Inflammatory macrophage treated with lipopolysaccharide for 1 hour (primary cell): ENCODE results near the gene AOC2.

Experiments
- DNase-seq, 2 donors: peaks; one replicate each; pipeline ENCODE4 v3.0.0-alpha.2; 2020 to 2022

The AOC2 gene, protein sequence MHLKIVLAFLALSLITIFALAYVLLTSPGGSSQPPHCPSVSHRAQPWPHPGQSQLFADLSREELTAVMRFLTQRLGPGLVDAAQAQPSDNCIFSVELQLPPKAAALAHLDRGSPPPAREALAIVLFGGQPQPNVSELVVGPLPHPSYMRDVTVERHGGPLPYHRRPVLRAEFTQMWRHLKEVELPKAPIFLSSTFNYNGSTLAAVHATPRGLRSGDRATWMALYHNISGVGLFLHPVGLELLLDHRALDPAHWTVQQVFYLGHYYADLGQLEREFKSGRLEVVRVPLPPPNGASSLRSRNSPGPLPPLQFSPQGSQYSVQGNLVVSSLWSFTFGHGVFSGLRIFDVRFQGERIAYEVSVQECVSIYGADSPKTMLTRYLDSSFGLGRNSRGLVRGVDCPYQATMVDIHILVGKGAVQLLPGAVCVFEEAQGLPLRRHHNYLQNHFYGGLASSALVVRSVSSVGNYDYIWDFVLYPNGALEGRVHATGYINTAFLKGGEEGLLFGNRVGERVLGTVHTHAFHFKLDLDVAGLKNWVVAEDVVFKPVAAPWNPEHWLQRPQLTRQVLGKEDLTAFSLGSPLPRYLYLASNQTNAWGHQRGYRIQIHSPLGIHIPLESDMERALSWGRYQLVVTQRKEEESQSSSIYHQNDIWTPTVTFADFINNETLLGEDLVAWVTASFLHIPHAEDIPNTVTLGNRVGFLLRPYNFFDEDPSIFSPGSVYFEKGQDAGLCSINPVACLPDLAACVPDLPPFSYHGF

DNA sequence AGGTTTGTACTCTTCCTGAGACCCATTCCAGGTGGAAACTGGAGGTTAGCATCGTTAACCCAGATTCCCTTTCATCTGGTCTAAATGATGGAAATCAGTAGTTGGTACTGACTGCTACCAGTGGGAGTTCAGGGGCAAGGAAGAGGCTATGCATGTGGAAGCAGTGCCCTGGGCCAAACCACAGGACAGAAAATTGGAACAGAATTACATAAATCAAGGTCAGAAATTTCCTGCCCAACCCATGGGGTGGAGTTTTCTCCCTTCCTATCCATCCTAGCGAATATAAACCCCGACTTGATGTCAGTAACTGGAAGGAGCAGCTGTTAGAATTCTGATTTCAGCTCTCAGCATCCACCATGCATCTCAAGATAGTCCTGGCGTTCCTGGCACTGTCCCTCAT, at the start of gene AOC2:
TSS of gene AOC2 (plus strand) at position 310 of the 400 bp plus-strand sequence. CDS start at position 357, 47 bp downstream.
- DNase-seq, result no peak

DNA sequence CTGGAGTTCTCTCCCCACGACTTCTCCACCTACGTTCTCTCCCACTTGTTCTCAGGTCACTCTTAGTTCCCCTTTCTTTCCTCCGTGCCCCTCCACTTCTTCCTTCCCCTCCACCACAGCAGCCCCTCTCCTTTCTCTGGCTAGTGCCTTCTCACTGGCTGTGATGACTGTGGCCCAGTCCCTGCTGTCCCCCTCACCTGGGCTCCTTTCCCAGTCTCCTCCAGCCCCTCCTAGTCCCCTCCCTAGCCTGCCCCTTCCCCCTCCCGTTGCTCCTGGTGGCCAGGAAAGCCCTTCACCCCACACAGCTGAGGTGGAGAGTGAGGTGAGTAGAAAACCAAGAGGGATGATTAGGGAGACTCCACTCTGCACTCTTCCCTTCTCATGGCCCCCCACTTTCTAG, 49.3 kb upstream of the AOC2 start:
- DNase-seq, result no peak

DNA sequence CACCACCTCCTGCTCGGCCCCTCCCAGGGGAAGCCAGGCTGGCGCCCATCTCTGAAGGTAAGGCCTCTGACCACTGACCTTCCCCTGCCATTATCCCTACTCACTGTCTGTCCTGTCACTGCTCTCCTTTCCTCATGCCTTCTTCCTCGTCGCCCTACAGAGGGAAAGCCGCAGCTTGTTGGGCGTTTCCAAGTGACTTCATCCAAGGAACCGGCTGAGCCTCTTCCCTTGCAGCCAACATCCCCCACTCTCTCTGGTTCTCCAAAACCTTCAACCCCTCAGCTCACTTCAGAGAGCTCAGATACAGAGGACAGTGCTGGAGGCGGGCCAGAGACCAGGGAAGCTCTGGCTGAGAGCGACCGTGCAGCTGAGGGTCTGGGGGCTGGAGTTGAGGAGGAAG, 48.9 kb upstream of the AOC2 start:
- DNase-seq, result no peak

DNA sequence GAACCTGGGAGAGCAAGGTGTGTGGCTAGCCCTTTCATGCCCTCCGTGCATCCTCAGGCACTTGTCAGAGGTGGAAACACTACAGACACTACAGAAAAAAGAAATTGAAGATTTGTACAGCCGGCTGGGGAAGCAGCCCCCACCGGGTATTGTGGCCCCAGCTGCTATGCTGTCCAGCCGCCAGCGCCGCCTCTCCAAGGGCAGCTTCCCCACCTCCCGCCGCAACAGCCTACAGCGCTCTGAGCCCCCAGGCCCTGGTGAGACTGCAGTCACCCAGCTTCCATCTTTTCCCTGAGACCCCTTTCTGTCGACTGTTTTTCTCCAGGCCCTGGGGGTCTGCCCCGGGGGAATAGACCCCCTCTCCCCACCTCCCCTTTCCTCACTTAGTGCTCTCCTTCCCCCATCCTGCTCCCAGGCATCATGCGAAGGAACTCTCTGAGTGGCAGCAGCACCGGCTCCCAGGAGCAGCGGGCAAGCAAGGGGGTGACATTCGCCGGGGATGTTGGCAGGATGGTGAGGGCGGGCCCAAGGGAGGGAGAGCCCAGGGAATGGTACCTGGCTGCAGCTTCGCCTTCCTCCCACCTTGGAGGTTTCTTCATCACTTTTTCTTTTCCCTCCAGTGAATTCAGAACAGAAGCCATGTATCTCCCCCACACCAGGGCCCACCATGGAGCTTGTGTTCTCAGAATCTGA, 48.2 kb upstream of the AOC2 start:
- DNase-seq, result no peak

DNA sequence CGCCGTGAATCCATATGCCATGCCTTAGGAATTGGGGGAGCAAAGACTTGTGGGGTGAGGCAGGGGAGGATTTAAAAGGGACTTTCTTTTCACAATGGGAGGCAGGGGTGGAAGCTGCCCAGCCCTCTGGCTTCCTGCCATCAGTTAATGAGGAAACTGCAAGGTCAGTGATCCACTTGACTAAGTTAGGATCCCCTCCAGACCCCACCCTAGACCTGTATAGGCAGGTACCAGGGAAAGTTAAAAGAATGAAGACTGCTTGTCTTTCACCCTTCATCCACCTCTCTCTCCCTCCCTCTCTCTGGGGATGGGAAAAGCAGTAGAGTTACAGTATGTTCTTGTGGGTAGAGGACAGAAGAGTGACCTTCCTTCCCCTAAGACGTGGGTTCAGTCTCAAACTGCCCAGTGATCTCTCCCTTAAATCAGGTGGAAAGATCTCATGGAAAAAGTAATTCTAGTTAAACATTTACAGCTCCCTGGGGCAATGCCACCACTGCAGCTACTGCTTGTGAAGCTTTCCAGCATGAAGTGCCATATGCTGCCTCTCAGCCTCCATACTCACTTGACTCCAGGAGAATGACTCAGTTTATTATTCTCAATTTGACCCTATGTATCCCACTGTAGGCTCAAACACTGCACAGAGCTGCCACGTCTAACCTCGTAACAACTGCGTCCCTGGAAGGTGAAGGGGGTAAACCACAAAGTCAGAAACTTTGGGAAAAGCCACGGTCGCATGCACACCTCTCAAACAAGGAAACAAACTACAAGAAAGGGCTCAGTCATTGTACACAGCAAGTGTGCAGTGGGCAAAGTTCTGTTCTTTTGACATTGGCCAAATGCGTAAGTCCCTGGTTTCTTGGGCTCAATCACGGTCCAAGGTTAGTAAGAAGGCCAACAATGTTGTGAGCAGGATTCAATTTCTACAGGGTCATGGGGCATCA, 47.0 kb upstream of the AOC2 start:
- no peak for DNase-seq

DNA sequence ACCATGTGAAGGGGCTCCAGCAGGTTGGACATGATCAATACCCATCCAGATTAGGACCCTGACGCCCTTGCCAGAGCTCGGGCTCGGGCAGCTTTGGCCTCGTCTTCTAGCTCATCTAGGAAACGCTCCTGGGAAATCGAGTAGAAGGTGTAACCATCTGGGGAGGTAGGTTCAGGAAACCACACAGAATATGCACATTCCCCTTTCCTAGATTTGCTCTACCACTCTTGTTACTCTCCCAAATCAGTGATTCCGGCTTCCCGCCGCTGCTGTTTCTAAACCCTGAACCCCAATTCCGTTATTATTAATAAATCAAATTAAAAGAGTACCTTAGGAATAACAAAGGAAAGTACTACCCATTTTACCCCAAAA, 46.4 kb upstream of the AOC2 start:
- no peak for DNase-seq

DNA sequence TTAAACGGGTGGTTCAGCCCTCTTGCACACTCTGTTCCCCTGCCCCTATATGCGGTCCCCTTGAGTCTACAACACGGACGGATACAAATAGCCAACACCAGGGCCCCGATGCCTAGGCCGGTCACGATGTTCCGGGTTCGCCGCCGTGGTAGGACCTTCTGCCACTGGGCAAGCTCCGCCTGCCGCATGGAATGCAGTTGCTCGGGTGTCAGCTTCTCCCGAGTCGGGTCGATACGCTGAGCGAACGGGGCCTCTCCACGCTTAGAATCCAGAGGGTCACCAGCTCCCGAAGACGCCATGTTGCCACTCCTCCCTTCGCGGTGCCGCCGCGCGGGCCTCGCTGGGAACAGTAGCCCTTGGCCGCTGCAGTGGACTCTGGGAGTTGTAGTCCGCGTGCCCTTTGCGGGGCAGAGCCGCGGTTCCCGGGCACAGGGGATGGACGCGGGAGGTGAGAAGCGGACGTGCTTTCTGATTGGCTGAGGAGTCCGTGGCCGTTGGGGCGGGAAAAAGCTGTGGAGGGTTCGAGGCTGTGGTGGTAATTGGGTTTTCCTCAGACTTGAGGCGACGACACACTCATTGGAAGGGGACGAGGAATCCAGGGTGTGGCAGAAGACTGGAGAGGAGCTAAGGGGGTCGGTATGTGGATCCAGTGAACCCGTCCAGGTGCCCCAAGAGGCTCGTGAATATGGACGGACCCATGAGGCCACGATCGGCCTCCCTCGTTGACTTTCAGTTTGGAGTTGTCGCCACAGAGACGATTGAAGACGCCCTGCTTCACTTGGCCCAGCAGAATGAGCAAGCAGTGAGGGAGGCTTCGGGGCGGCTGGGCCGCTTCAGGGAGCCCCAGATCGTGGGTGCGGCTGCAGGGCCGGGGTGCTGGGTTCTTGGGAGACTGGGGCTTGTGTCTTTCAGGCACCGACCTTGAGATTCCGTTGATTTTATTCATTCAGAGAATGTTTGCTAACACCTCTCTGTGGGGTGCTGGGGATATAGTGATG, 45.7 kb upstream of the AOC2 start, which contains the start of the genes CNTD1 and COA3:
TSS of gene CNTD1 (plus strand) at position 479 of the 998 bp plus-strand sequence. CDS start at position 686, 207 bp downstream.
TSS of gene COA3 (minus strand) at position 322 of the 998 bp plus-strand sequence. CDS start at position 299, 23 bp downstream.
- peak; percentile 67 to 83 for DNase-seq

DNA sequence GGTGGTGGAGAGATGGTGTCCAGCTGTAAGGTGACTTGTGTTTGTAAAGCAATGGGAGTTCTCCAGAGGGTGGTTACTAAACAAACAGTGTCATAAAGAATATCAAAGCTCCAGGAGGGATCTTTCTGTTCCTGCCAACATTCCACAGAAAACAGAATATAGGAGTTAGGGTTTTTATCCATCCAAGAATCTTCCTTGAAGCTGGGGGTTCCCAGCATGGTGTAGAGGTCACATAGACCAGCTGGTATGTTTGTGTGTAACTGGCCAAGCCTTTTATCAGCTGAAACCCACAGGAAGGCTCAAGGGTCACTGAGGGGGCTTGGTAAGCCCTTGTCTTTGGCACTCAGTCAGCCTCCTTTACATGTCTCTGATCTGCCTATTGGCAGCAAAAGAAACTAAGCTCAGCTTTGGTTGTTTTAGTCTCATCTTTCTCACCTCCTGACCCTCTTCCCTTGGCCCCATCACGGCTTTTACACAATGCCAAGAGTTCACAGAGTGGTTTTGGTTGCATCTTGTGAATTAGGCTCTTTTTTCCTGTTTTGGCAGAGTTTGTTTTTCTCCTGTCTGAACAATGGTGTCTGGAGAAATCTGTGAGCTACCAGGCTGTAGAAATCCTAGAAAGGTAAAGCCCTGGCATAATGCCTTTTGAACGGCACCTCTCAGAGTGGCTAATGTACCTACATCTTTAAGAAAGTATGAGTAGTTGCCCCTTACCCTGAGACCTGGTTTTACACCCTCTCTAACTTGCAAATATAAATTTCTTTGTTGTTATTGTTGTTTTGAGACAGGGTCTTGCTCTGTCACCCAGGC, 41.1 kb upstream of the AOC2 start:
- DNase-seq, result no peak

DNA sequence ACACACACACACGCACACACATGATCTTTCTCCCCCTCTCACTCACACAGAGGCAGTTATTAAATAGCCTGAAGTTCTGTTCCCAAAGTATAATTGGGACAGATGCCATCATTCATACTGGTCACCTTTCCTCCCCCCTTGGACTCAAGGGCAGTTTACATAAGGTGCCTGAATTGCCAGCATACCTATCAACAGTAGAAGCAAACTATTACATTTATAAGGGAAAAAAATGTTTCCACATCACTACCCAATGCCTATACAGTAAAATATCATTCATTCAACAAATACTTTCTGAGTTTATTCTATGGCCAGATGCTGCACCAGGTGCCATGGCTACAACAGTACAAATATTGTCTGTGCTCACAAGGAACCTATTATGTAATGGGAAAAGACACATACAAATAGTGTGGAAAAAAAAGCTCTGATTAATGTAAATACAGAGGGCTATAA, 39.4 kb upstream of the AOC2 start:
- DNase-seq, result no peak

DNA sequence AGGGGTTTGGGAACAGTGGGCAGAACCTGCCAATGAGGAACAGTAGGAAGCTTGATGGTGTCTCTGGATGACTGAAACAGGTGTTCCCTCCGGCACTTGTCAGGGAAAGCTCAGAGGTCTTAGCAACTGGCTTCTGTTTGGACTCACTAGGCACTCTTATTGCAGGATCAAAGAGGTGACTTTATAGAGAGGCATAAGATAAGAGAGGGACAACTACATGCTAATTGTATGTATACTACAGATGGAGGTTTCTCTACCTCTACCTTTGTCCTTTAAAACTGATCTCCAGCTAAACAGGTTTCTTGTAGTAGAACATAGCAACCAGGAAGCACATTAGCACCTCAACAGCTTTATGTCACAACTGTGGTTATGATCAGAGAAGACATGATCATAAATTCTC, 38.1 kb upstream of the AOC2 start:
- DNase-seq, result no peak

DNA sequence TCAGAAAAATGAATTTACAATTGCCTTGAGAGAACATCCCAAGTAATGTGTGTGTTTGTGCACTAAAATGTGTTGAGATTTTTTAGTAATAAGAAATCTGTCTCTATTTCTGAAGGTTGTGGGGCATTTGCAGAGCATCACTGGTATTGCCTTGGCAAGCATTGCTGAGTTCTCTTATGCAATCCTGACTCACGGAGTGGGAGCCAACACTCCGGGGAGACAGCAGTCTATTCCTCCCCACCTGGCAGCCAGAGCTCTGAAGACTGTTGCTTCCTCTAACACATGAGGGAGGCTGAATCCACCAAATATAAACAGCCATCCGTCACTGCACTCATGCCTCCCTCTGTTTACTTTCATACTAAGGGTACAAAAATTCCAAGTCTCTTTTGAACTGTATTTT, 35.1 kb upstream of the AOC2 start:
- DNase-seq, result peak in 1 of 2 donors; percentile 7

DNA sequence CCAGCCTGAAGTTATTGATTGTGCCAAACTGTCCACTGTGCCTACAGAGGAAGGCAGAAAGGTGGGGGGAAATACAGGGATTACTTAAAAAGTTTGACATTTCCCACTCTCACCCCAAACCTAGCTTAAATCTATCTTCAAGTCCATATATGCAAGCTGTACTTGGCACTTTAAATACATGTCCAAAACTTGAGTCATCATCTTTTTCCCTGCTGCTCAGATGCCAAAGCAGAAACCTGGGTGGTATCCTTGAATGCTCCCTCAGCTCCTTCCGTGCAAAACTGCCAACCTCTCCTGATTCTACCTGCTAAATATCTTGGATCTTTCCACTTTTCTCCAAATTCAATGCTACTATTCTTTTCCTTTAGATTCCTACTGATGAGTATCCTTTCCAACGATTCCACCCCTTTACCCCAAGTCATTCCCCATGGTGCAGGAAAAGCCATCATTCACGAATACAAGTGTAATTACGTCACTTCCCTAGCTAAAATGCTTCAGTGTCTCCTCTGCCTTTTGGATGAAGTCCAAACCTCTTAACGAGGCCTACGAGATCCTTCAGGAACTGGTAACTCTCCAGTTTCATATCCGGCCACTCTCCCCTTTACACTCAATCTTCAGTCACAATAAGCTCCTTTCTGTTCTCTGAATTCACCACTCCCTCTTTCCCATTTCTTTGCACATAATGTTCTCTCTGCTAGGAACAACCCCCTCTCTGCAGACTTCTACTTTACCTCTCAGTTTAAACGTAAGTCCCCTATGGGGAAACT, 29.6 kb upstream of the AOC2 start:
- no peak for DNase-seq

DNA sequence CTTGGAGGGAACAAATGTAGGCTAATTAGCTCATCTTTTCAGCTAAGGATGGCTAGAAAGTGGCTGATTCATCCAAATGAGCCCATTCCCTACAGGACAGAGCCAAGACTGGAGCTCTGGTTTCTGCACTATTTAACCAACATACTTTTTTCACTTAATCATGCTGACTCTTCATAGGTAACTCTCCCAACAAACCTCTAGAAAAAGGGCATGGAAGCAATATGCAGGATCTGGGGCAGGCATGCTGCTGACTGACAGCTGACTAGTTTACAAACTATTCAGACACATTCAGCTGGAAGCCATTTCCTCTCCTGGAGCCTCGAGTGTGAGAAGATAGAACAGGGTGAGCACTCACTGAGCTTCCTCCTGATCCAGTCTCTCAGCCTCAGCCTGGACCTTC, 26.5 kb upstream of the AOC2 start:
- no peak for DNase-seq

DNA sequence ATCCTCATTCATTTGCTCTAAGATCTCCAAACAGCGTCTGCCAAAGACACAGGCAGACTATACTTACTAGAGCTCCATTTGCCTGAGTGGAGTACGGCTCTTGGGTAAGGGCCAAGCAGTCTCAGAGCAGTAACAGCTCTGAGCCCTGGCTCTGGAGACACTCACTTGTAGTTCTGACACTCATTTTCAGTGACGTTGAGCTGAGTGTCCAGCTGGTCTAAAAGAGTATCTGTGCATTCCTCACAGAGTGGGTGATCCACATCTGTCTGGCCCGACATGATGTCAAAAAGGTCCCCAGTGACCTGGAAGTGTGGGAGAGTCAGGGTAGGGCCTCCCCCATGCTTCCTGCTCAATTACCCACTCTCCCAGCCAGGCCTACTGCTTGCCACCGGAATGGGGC, 26.0 kb upstream of the AOC2 start:
- no peak for DNase-seq

DNA sequence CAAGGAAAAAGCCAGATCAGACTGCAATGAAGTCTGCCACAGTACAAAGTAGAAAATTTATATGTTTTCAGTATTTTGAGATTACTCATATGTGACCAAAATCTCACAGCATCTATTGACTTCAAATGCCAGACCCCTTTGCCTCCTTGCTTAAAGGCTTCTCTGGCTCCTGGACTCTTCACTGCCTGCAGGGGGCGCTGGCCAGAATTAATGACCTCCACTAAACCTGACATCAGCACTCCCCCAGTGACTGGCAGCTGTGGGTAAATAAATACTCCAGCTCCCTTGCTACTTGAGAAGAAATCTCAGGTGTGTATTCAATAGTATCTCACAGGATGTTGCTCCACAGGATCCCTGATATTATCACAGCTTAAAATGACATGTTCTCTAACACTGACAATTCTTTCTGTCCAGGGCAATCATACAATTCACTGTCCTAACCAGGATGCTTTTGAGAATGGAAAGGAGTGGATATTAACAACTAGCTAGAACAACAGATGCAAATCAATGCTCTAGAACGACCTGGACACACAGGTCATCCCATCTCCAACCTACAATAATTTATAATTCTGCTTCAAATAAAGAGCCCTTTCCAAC, 24.3 kb upstream of the AOC2 start:
- peak; percentile 50 to 80 for DNase-seq

DNA sequence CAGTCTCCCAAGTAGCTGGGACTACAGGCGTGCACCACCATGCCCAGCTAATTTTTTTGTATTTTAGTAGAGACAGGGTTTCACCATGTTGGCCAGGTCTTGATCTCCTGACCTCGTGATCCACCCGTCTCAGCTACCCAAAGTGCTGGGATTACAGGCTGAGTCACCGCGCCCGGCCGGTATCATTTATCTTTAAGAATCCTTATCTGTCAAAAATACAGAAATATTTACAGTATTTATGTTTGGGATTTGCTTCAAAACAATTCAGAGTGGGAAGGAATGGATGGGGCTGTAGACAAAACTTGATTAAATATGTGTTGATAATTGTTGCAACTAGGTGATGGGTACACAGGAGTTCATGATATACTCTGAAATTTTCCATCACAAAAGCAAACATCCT, 23.2 kb upstream of the AOC2 start:
- DNase-seq, result no peak

DNA sequence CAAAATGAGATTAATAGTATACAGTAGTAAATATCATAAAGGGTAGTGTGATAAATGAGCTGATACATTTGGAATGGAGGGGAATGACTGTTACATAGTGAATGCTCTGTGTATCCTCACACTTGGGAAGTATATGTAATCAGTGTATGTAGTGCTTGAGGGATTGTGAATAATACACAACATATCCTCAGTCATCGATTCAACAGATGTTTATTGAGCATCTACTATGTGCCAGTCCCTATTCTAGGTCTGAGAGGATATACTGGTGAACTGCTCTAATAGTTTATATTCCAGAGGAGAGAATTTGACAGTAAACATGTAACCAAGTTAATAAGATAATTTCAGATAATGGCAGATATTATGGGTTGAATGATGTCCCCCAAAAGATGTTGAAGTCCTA, 16.9 kb upstream of the AOC2 start:
- DNase-seq, result no peak

DNA sequence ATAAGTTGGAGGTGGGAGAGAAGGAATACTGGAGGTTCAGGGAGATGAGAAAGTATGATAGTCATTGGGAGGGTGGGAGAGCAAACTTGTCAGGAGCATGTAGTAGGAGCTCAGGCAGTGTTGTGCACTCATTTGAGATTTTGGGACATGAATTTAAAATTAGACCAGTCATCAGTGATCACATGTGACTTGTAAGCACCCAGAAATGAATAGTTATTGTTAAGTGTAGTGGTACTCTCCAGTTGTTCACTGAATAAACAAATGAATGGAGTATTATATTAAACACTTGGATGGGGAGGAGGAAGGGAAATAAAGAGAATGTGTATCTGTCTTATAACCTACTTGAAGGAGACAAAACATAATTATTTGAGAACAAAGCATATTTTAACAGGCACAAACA, 13.4 kb upstream of the AOC2 start:
- DNase-seq, result no peak
